HFFc6 (cell line): ENCODE data around the gene STOML2. TPM values are rescaled to one million over a fixed set of nuclear protein-coding genes. Genes with fewer than 3 reads are reported as not detected.

Experiments
- DNase-seq: peaks from one replicate; pipeline ENCODE4 v3.0.0-alpha.2; 2018
- H3K27ac Mint-ChIP-seq: 2 replicates; pipeline ENCODE4 v1.8.0; 2020; ENCODE audit warnings: mild to moderate bottlenecking, mixed read lengths
- H3K27me3 Mint-ChIP-seq: 2 replicates; pipeline ENCODE4 v1.8.0; 2021; ENCODE audit warnings: mild to moderate bottlenecking, moderate library complexity, mixed read lengths; ENCODE audit not compliant: insufficient read depth
- H3K36me3 Mint-ChIP-seq: 2 replicates; pipeline ENCODE4 v1.8.0; 2021; ENCODE audit warnings: low read depth, mixed read lengths
- H3K4me1 Mint-ChIP-seq: 2 replicates; pipeline ENCODE4 v1.8.0; 2020; ENCODE audit warnings: low read depth, mixed read lengths
- H3K4me3 Mint-ChIP-seq: 2 replicates; pipeline ENCODE4 v1.8.0; 2020; ENCODE audit warnings: mild to moderate bottlenecking, moderate library complexity, mixed read lengths
- H3K9me3 Mint-ChIP-seq: 2 replicates; pipeline ENCODE4 v1.8.0; 2020; ENCODE audit warnings: mild to moderate bottlenecking, mixed read lengths
- CTCF ChIP-seq: fragments of 200-600 bp; sonication (generic); IDR thresholded peaks from 2 replicates; pipeline ENCODE4 v1.5.0; 2021; ENCODE audit warnings: antibody characterized with exemption, mild to moderate bottlenecking
- total RNA-seq, 6 experiments: library from RNA; stranded (reverse); fragmentation: NEBNext Ultra II Directional; extraction: Animal tissue kit (Norgen Biotek cat#: 25700); gene quantifications; 2 replicates in 1 of 6; 3 replicates in 5 of 6; pipeline ENCODE4 v1.2.3, GENCODE V29; 2021

STOML2 gene
- total RNA-seq, 6 experiments from 2014 or later: 118 to 139 (median 123) TPM

- Mint-ChIP-seq H3K9me3 (no peaks in the 10 kb centered on the region), H3K4me3 (peak overlapping the region; percentile 99), H3K27me3 (peaks cover 3% of the 10 kb centered on the region), H3K36me3 (peaks cover 51% of the 10 kb centered on the region), H3K4me1 (peaks cover 57% of the 10 kb centered on the region), H3K27ac (peak overlapping the region; percentile 98)
- peak; percentile 37 for DNase-seq
- TF ChIP-seq CTCF: no peak
These were observed 31.8 kb downstream of the STOML2 start for GRCh38 chr9:35070823-35071813.

GRCh38 chr9:35069020-35069419 lies 33.9 kb downstream of the STOML2 start:
- no peak for TF ChIP-seq CTCF
- Mint-ChIP-seq H3K9me3 (no peaks in the 10 kb centered on the region), H3K27me3 (peaks cover 3% of the 10 kb centered on the region), H3K36me3 (peaks cover 56% of the 10 kb centered on the region), H3K4me3 (peak overlapping the region; percentile 99), H3K4me1 (peaks cover 57% of the 10 kb centered on the region), H3K27ac (peak overlapping the region; percentile 31; the same call in 1 of the 2 replicates)
- DNase-seq: no peak

- peaks cover 45% of the 10 kb centered on the region for H3K4me1 Mint-ChIP-seq
- H3K4me3 Mint-ChIP-seq: no peak overlapping the region
- H3K27ac Mint-ChIP-seq: peak overlapping the region; percentile 15; the same call in 1 of the 2 replicates
- peaks cover 67% of the 10 kb centered on the region for H3K36me3 Mint-ChIP-seq
- TF ChIP-seq CTCF: no peak
- DNase-seq: no peak
- no peaks in the 10 kb centered on the region for H3K9me3 Mint-ChIP-seq
- no peaks in the 10 kb centered on the region; the same call in none of the 2 replicates for H3K27me3 Mint-ChIP-seq
These were observed 35.9 kb downstream of the STOML2 start for GRCh38 chr9:35067056-35067455.

GRCh38 chr9:35060548-35061207 lies 42.3 kb downstream of the STOML2 start:
- Mint-ChIP-seq H3K27ac (no peak overlapping the region; the same call in 1 of the 2 replicates), H3K9me3 (no peaks in the 10 kb centered on the region), H3K4me3 (no peak overlapping the region), H3K27me3 (peaks cover 12% of the 10 kb centered on the region), H3K36me3 (peaks cover 77% of the 10 kb centered on the region), H3K4me1 (no peaks in the 10 kb centered on the region)
- no peak for TF ChIP-seq CTCF
- DNase-seq: no peak

- peak overlapping the region; percentile 60 for H3K27ac Mint-ChIP-seq
- no peaks in the 10 kb centered on the region for H3K9me3 Mint-ChIP-seq
- no peak for DNase-seq
- no peak overlapping the region for H3K4me3 Mint-ChIP-seq
- no peak for TF ChIP-seq CTCF
- H3K4me1 Mint-ChIP-seq: no peaks in the 10 kb centered on the region
- H3K27me3 Mint-ChIP-seq: peaks cover 12% of the 10 kb centered on the region
- H3K36me3 Mint-ChIP-seq: peaks cover 82% of the 10 kb centered on the region
These were observed 43.5 kb downstream of the STOML2 start for GRCh38 chr9:35059438-35059837.
